ENCODE results near the gene SLC25A11. TPM values are rescaled to one million over a fixed set of nuclear protein-coding genes. Genes with fewer than 3 reads are reported as not detected.
A peak's percentile ranks its signal among the peaks of the same experiment; 100 is the strongest.
"Not testable (repeated sequence)": the region's sequence is repeated elsewhere in the genome, so short reads cannot be mapped to it uniquely, and the experiment has no call there.

The SLC25A11 gene
- total RNA-seq, 1 donor from 2014 or later = 219 TPM

GRCh38 chr17:4920351-4921048 lies 19.3 kb downstream of the SLC25A11 start:
- Histone ChIP-seq H3K4me1 (no peaks in the 10 kb centered on the region), H3K36me3 (no peaks in the 10 kb centered on the region), H3K27ac (replicated peaks) (no peak overlapping the region), H3K4me3 (no peak overlapping the region), H3K27me3 (ENCODE audit: low read depth) (no peaks in the 10 kb centered on the region), H3K9me3 (replicated peaks) (no peaks in the 10 kb centered on the region)
- intact Hi-C loops (cut with micrococcal nuclease) = no loop called here
- DNase-seq = no peak
- no peak for TF ChIP-seq CTCF (IDR thresholded peaks at IDR 0.05; ENCODE audit: borderline replicate concordance)

GRCh38 chr17:4919511-4920047 lies 20.3 kb downstream of the SLC25A11 start:
- intact Hi-C loops (cut with micrococcal nuclease) = no loop called here
- H3K36me3 ChIP-seq = no peaks in the 10 kb centered on the region
- no peak for TF ChIP-seq CTCF (IDR thresholded peaks at IDR 0.05; ENCODE audit: borderline replicate concordance)

GRCh38 chr17:4914551-4914950 lies 25.3 kb downstream of the SLC25A11 start:
- H3K27me3 ChIP-seq (ENCODE audit: low read depth); intact Hi-C loops (cut with micrococcal nuclease); H3K27ac ChIP-seq (replicated peaks); H3K9me3 ChIP-seq (replicated peaks); DNase-seq; H3K4me3 ChIP-seq; H3K36me3 ChIP-seq; H3K4me1 ChIP-seq: not testable (repeated sequence)

More at GRCh38 chr17:4919511-4920047, 20.3 kb downstream of the SLC25A11 start:
- Histone ChIP-seq H3K4me1 (no peaks in the 10 kb centered on the region), H3K4me3 (no peak overlapping the region), H3K27me3 (ENCODE audit: low read depth) (no peaks in the 10 kb centered on the region), H3K27ac (replicated peaks) (no peak overlapping the region), H3K9me3 (replicated peaks) (no peaks in the 10 kb centered on the region)
- no peak for DNase-seq

GRCh38 chr17:4913994-4914393 lies 25.9 kb downstream of the SLC25A11 start:
- intact Hi-C loops (cut with micrococcal nuclease) = no loop called here
- H3K36me3 ChIP-seq = no peaks in the 10 kb centered on the region

GRCh38 chr17:4908711-4909496 lies 30.9 kb downstream of the SLC25A11 start:
- H3K27ac ChIP-seq (replicated peaks) = peak overlapping the region; percentile 80
- no peaks in the 10 kb centered on the region for H3K9me3 ChIP-seq (replicated peaks)
- peaks cover 15% of the 10 kb centered on the region for H3K4me1 ChIP-seq
- intact Hi-C loops (cut with micrococcal nuclease) = loop anchor here (5.0 kb wide), 1 partner anchor 153 kb away; no protein-coding TSS in a partner anchor
- peaks cover 4% of the 10 kb centered on the region for H3K27me3 ChIP-seq (ENCODE audit: low read depth)
- peak overlapping the region; percentile 19 for H3K4me3 ChIP-seq
- DNase-seq = peak; percentile 92
- TF ChIP-seq CTCF (IDR thresholded peaks at IDR 0.05; ENCODE audit: borderline replicate concordance) = peak; percentile 92
- H3K36me3 ChIP-seq = no peaks in the 10 kb centered on the region

More at GRCh38 chr17:4913994-4914393, 25.9 kb downstream of the SLC25A11 start:
- Histone ChIP-seq H3K27ac (replicated peaks) (no peak overlapping the region), H3K27me3 (ENCODE audit: low read depth) (no peaks in the 10 kb centered on the region), H3K4me3 (no peak overlapping the region), H3K4me1 (peaks cover 8% of the 10 kb centered on the region), H3K9me3 (replicated peaks) (no peaks in the 10 kb centered on the region)
- no peak for DNase-seq
- TF ChIP-seq CTCF (IDR thresholded peaks at IDR 0.05; ENCODE audit: borderline replicate concordance) = no peak

Measured in left ventricle myocardium inferior (tissue), 1 donor.